ENCODE data around the gene ASCC3.
A peak's percentile ranks its signal among the peaks of the same experiment; 100 is the strongest.
"Not testable (repeated sequence)": the region's sequence is repeated elsewhere in the genome, so short reads cannot be mapped to it uniquely, and the experiment has no call there.

Gene ASCC3

GRCh38 chr6:100893743-100894142 is 12.6 kb upstream of the ASCC3 start:
- Mint-ChIP-seq H3K27ac (no peak overlapping the region), H3K4me3 (no peak overlapping the region), H3K36me3 (ENCODE audit: low read depth) (no peaks in the 10 kb centered on the region), H3K27me3 (no peaks in the 10 kb centered on the region), H3K9me3 (no peaks in the 10 kb centered on the region), H3K4me1 (ENCODE audit: low read depth) (no peaks in the 10 kb centered on the region)
- no peak for DNase-seq

- Mint-ChIP-seq H3K4me3 (no peak overlapping the region), H3K36me3 (ENCODE audit: low read depth) (no peaks in the 10 kb centered on the region), H3K27me3 (no peaks in the 10 kb centered on the region), H3K27ac (no peak overlapping the region), H3K4me1 (ENCODE audit: low read depth) (no peaks in the 10 kb centered on the region), H3K9me3 (no peaks in the 10 kb centered on the region)
- DNase-seq, result no peak
Observed at GRCh38 chr6:100892693-100893092, 11.6 kb upstream of the ASCC3 start.

DNA sequence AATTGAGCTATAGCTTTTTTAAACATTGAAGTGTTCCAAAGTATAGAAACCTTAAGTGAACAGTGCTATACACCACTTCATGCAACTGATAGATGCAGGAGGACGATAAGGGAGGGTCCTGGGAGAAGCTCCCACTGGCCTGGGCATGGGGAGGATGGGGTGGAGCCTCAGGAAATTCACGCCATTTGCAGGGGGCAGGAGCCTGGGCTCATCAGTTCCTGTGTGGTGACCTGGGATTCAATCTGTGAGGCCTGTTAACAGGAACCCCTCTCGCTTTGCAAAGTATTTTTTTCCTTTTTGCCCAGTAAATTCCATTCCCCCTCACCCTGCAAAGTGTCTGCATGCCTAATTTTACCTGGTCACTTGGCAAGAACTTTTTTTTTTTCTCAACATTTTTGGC is 11.0 kb upstream of the ASCC3 start:
- no peaks in the 10 kb centered on the region for H3K9me3 Mint-ChIP-seq
- no peak for DNase-seq
- H3K27me3 Mint-ChIP-seq, result no peaks in the 10 kb centered on the region
- no peaks in the 10 kb centered on the region for H3K4me1 Mint-ChIP-seq (ENCODE audit: low read depth)
- no peaks in the 10 kb centered on the region for H3K36me3 Mint-ChIP-seq (ENCODE audit: low read depth)
- no peak overlapping the region for H3K4me3 Mint-ChIP-seq
- no peak overlapping the region for H3K27ac Mint-ChIP-seq

DNA sequence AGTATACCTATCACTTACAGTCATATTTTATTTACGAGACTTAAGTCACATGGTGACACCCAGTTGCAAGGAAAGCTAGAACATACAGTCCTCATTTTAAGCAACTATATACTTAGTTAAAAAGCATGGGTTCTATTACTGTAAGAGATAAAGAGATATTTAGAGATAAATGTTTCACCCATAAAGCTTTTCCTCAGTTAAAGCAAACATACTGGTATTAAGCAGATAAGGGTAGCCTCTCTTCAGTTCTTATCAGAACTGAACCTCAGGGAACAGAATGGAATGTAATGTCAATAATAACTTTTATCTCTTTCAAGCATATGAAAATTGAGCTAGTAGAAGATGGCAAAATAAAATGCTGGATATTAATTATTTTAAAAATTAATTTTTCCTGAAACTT is 9.9 kb upstream of the ASCC3 start:
- Mint-ChIP-seq H3K27ac (no peak overlapping the region), H3K4me3 (no peak overlapping the region), H3K36me3 (ENCODE audit: low read depth) (no peaks in the 10 kb centered on the region), H3K27me3 (no peaks in the 10 kb centered on the region), H3K9me3 (no peaks in the 10 kb centered on the region), H3K4me1 (ENCODE audit: low read depth) (no peaks in the 10 kb centered on the region)
- DNase-seq, result no peak

DNA sequence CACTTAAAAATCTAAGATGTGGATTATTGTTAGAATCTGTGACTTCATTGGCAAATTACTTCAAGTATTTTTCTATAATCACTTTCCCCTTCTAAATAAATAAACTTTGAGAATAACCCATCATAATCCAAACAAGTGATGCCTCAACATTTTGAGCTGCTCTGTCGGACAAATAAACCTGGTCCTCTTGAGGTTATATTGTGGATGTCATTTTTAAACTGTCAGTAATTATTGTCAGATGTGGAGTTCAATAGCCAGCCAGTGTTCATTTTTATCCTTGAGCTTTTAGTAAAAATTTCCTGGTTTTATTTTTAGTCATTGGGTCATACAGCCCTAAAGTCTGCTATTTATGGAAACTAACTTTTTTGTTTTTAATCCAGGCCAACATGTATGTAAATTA is 9.5 kb upstream of the ASCC3 start:
- H3K9me3 Mint-ChIP-seq; H3K27me3 Mint-ChIP-seq; H3K4me3 Mint-ChIP-seq; H3K27ac Mint-ChIP-seq; H3K36me3 Mint-ChIP-seq (ENCODE audit: low read depth); H3K4me1 Mint-ChIP-seq (ENCODE audit: low read depth); DNase-seq: not testable (repeated sequence)

GRCh38 chr6:100889351-100889750 is 8.2 kb upstream of the ASCC3 start:
- H3K27ac Mint-ChIP-seq, result no peak overlapping the region
- no peak overlapping the region for H3K4me3 Mint-ChIP-seq
- no peaks in the 10 kb centered on the region for H3K9me3 Mint-ChIP-seq
- DNase-seq, result no peak
- no peaks in the 10 kb centered on the region for H3K36me3 Mint-ChIP-seq (ENCODE audit: low read depth)
- H3K27me3 Mint-ChIP-seq, result no peaks in the 10 kb centered on the region
- no peaks in the 10 kb centered on the region for H3K4me1 Mint-ChIP-seq (ENCODE audit: low read depth)

- Mint-ChIP-seq H3K36me3 (ENCODE audit: low read depth) (peaks cover 5% of the 10 kb centered on the region), H3K4me3 (no peak overlapping the region), H3K9me3 (no peaks in the 10 kb centered on the region), H3K4me1 (ENCODE audit: low read depth) (peaks cover 12% of the 10 kb centered on the region), H3K27me3 (no peaks in the 10 kb centered on the region), H3K27ac (no peak overlapping the region)
- DNase-seq, result no peak
Observed at GRCh38 chr6:100886076-100886475, 4.9 kb upstream of the ASCC3 start.

- Mint-ChIP-seq H3K27ac (no peak overlapping the region), H3K36me3 (ENCODE audit: low read depth) (peaks cover 30% of the 10 kb centered on the region), H3K9me3 (no peaks in the 10 kb centered on the region), H3K4me1 (ENCODE audit: low read depth) (peaks cover 31% of the 10 kb centered on the region), H3K27me3 (no peaks in the 10 kb centered on the region), H3K4me3 (no peak overlapping the region)
- DNase-seq, result no peak
Observed at GRCh38 chr6:100883347-100883746, 2.2 kb upstream of the ASCC3 start.

DNA sequence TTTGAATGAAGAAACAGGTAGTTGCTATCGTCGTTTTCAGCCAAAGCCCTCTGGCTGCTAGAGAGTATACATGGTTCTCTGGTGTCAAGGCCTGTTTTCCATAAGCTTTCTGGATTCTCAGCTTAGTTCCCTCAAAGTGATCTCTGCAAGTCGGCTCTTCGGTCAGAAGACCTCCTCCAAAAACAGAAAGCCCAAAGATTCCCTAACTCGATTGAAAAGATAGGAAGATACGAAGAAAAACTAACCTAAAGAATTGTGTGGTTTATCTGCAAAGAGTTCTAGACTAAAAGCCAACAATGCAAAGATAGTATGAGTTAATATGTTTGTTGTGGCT is 545 bp upstream of the ASCC3 start:
- H3K27me3 Mint-ChIP-seq, result no peaks in the 10 kb centered on the region
- peak overlapping the region; percentile 100 for H3K4me3 Mint-ChIP-seq
- no peak for DNase-seq
- peaks cover 45% of the 10 kb centered on the region for H3K4me1 Mint-ChIP-seq (ENCODE audit: low read depth)
- peaks cover 41% of the 10 kb centered on the region for H3K36me3 Mint-ChIP-seq (ENCODE audit: low read depth)
- H3K27ac Mint-ChIP-seq, result peak overlapping the region; percentile 100
- H3K9me3 Mint-ChIP-seq, result no peaks in the 10 kb centered on the region

DNA sequence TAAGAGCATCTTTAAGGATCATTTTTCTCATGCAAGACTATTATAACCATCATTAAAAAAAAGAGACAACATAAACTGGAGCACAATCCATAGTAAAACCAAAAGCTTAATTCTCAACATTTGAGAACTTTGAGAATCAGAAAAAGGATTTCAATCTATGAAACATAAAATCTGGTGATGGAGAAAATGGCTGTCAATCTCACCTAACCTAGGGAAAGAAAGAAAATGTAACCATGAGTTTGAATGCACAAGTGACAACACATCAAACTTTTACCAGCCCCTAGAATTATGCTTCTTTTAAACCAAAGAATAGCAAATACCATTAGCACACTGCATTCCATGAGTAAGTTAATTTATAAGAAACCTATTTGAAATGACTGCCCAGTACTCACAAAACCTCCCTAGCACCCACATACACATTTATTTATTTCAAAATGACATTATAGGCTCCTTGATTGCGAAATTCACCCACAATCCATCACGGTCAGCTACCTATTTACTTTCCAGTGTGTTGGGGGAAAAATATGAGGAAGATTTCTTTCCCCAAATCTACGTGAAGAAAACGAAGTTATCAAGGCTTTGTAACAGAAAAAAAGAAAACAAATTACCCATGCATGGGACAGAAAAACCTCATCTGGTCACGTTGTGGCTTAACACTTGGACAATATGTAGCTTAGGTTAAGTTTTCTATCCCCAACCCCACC is 828 bp downstream of the ASCC3 start:
- no peaks in the 10 kb centered on the region for H3K27me3 Mint-ChIP-seq
- H3K4me1 Mint-ChIP-seq (ENCODE audit: low read depth), result peaks cover 57% of the 10 kb centered on the region
- peak overlapping the region; percentile 100 for H3K4me3 Mint-ChIP-seq
- peak overlapping the region; percentile 100 for H3K27ac Mint-ChIP-seq
- no peaks in the 10 kb centered on the region for H3K9me3 Mint-ChIP-seq
- H3K36me3 Mint-ChIP-seq (ENCODE audit: low read depth), result peaks cover 52% of the 10 kb centered on the region
- DNase-seq, result no peak

- Mint-ChIP-seq H3K4me3 (peak overlapping the region; percentile 100), H3K36me3 (ENCODE audit: low read depth) (peaks cover 61% of the 10 kb centered on the region), H3K9me3 (no peaks in the 10 kb centered on the region), H3K27ac (no peak overlapping the region), H3K4me1 (ENCODE audit: low read depth) (peaks cover 65% of the 10 kb centered on the region), H3K27me3 (no peaks in the 10 kb centered on the region)
- no peak for DNase-seq
Observed at GRCh38 chr6:100879317-100879716, 1.8 kb downstream of the ASCC3 start.

- Mint-ChIP-seq H3K4me3 (no peak overlapping the region), H3K9me3 (peaks cover 4% of the 10 kb centered on the region), H3K27me3 (no peaks in the 10 kb centered on the region), H3K36me3 (ENCODE audit: low read depth) (peaks cover 75% of the 10 kb centered on the region), H3K27ac (no peak overlapping the region), H3K4me1 (ENCODE audit: low read depth) (peaks cover 77% of the 10 kb centered on the region)
- no peak for DNase-seq
Observed at GRCh38 chr6:100877851-100878250, 3.3 kb downstream of the ASCC3 start.

GRCh38 chr6:100876251-100876650 is 4.9 kb downstream of the ASCC3 start:
- Mint-ChIP-seq H3K9me3 (peaks cover 4% of the 10 kb centered on the region), H3K36me3 (ENCODE audit: low read depth) (peaks cover 85% of the 10 kb centered on the region), H3K4me3 (no peak overlapping the region), H3K27me3 (no peaks in the 10 kb centered on the region), H3K4me1 (ENCODE audit: low read depth) (peaks cover 76% of the 10 kb centered on the region), H3K27ac (no peak overlapping the region)
- DNase-seq, result no peak

DNA sequence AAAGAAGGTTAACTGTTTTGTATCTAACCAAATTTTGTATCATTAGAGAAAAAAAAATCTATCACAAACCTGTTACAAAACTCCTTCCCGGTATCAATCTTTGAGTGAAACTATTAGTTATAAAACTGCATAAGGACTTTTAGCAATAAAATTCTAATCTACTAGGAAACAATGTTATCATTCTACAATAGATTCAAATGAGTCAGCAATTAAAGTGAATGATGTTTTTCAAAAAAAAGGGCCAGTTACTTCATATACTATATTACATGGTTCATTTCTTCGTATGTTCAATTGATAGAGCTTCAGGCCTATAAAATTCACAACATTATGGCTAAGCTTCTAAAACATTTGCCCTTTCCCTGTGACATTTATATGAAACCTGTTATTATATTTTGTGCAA is 15.6 kb downstream of the ASCC3 start:
- Mint-ChIP-seq H3K4me3 (no peak overlapping the region), H3K27me3 (no peaks in the 10 kb centered on the region), H3K27ac (no peak overlapping the region), H3K9me3 (no peaks in the 10 kb centered on the region), H3K4me1 (ENCODE audit: low read depth) (peaks cover 3% of the 10 kb centered on the region), H3K36me3 (ENCODE audit: low read depth) (peaks cover 94% of the 10 kb centered on the region)
- no peak for DNase-seq

DNA sequence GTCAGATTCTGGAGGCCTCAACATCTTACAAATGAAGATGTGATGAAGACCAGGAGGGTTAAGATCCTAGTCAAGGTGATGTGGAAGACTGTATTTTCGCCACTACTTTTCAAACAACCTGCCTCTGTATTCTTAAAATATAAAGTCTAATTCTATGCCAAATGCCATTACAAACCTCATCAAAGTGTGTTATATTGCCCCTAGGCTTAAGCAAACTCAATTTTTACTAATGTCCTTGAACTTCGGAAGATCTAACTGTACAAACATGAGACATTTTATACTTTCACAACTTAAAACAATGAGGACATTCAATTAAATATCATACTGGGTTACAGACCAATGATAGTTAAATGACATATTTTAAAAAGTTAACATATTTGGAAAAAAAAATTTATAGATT is 19.1 kb downstream of the ASCC3 start:
- Mint-ChIP-seq H3K4me1 (ENCODE audit: low read depth) (no peaks in the 10 kb centered on the region), H3K4me3 (no peak overlapping the region), H3K27ac (no peak overlapping the region), H3K36me3 (ENCODE audit: low read depth) (peaks cover 96% of the 10 kb centered on the region), H3K9me3 (peaks cover 4% of the 10 kb centered on the region), H3K27me3 (no peaks in the 10 kb centered on the region)
- DNase-seq, result no peak

DNA sequence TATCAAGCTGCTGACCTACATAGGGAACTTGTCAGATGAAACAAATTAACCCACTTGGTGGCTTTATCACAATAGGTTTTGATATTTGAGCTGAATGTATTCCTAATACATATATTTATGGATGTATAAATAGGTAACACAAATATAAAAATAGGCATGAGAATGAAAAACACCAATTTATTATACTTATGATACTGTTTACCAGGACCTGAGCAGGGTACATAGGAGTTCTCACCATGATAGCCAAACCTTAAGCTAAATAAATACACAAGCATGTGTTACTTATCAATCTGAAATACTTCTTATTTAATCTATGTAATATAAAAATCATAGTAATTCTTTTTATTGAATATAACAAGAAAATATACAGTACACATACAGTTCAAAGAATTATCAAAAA is 25.0 kb downstream of the ASCC3 start:
- Mint-ChIP-seq H3K4me1 (ENCODE audit: low read depth) (peaks cover 4% of the 10 kb centered on the region), H3K9me3 (peaks cover 6% of the 10 kb centered on the region), H3K36me3 (ENCODE audit: low read depth) (peaks cover 81% of the 10 kb centered on the region), H3K27me3 (no peaks in the 10 kb centered on the region), H3K27ac (no peak overlapping the region), H3K4me3 (no peak overlapping the region)
- no peak for DNase-seq
